Keratinocyte (primary cell): ENCODE data around the gene TMEM220. TPM values are rescaled to one million over a fixed set of nuclear protein-coding genes. Genes with fewer than 3 reads are reported as not detected.

Experiments used
- DNase-seq: peaks from one replicate; pipeline ENCODE4 v3.0.0-alpha.2; 2011; ENCODE audit warnings: low read depth, missing footprints, low spot score
- FAIRE-seq: peaks from 2 replicates; lab custom pipeline; 2011; peaks lifted over from hg19 to GRCh38; lab: Jason Lieb, UNC
- H2AFZ ChIP-seq: 2 replicates; pipeline ENCODE4 v1.6.0; 2012; ENCODE audit warnings: low read length, control low read depth, inconsistent platforms; ENCODE audit not compliant: control insufficient read depth
- H3K27ac ChIP-seq: 2 replicates; pipeline ENCODE4 v1.5.1; 2011; ENCODE audit warnings: low read length; ENCODE audit not compliant: control insufficient read depth, insufficient read depth
- H3K27me3 ChIP-seq: 3 replicates; pipeline ENCODE4 v1.6.0; 2011; ENCODE audit warnings: low read length; ENCODE audit not compliant: control insufficient read depth, insufficient read depth; ENCODE audit errors: extremely low read depth
- H3K36me3 ChIP-seq, 2 experiments: 2 replicates in 1 of 2; 3 replicates in 1 of 2; pipeline ENCODE4 v1.5.1; 2011; ENCODE audit warnings: low read length in 2 of 2, mild to moderate bottlenecking in 1 of 2; ENCODE audit not compliant: control insufficient read depth in 2 of 2, insufficient read depth in 2 of 2; ENCODE audit errors: extremely low read depth in 1 of 2
- H3K4me1 ChIP-seq: 3 replicates; pipeline ENCODE4 v1.5.1; 2011; ENCODE audit warnings: low read length; ENCODE audit not compliant: control insufficient read depth, insufficient read depth; ENCODE audit errors: extremely low read depth
- H3K4me2 ChIP-seq: 3 replicates; pipeline ENCODE4 v1.6.0; 2011; ENCODE audit warnings: low read depth, low read length; ENCODE audit not compliant: control insufficient read depth, insufficient read depth; ENCODE audit errors: extremely low read depth
- H3K4me3 ChIP-seq, 3 experiments: fragments of 200-600 bp in 1 of 3; sonication (generic) in 1 of 3; 2 replicates in 2 of 3; 3 replicates in 1 of 3; pipeline ENCODE4 v1.5.1; 2011 to 2016; ENCODE audit warnings: low read length in 3 of 3, mild to moderate bottlenecking in 3 of 3, control low read depth in 2 of 3, inconsistent platforms in 1 of 3, low read depth in 1 of 3, mixed read lengths in 1 of 3, mixed run types in 1 of 3, moderate library complexity in 1 of 3; ENCODE audit not compliant: control insufficient read depth in 2 of 3, insufficient read depth in 2 of 3; ENCODE audit errors: extremely low read depth in 1 of 3
- H3K79me2 ChIP-seq: 2 replicates; pipeline ENCODE4 v1.6.0; 2012; ENCODE audit warnings: low read length; ENCODE audit not compliant: control insufficient read depth, insufficient read depth
- H3K9ac ChIP-seq: 3 replicates; pipeline ENCODE4 v1.6.0; 2011; ENCODE audit warnings: low read length; ENCODE audit not compliant: control insufficient read depth, insufficient read depth; ENCODE audit errors: extremely low read depth
- H3K9me1 ChIP-seq: 3 replicates; pipeline ENCODE4 v1.6.0; 2011; ENCODE audit warnings: low read length; ENCODE audit not compliant: control insufficient read depth, insufficient read depth; ENCODE audit errors: extremely low read depth
- H3K9me3 ChIP-seq: 2 replicates; pipeline ENCODE4 v1.5.1; 2012; ENCODE audit warnings: low read depth, low read length; ENCODE audit not compliant: control insufficient read depth
- H4K20me1 ChIP-seq: 3 replicates; pipeline ENCODE4 v1.6.0; 2011; ENCODE audit warnings: low read length; ENCODE audit not compliant: control insufficient read depth, insufficient read depth; ENCODE audit errors: extremely low read depth
- CTCF ChIP-seq, 3 experiments: IDR thresholded peaks in 1 of 3; conservative IDR thresholded peaks in 1 of 3; optimal IDR thresholded peaks in 1 of 3; 2 replicates in 2 of 3; 3 replicates in 1 of 3; pipeline versions ENCODE3 to v1.5.1; 2011; ENCODE audit warnings: low read length in 3 of 3, mild to moderate bottlenecking in 3 of 3, moderate library complexity in 2 of 3, control low read depth in 1 of 3, inconsistent platforms in 1 of 3; ENCODE audit not compliant: insufficient read depth in 2 of 3; ENCODE audit errors: extremely low read depth in 1 of 3
- EZH2 ChIP-seq: IDR thresholded peaks from one replicate; pipeline ENCODE4 v1.6.1; 2012; ENCODE audit warnings: inconsistent platforms, mild to moderate bottlenecking, low read length, moderate library complexity
- dilution Hi-C: fragments of 300-500 bp; cut with MboI; formaldehyde crosslinking; loops from one replicate; pipeline ENCODE4 v1.7.0; 2020; ENCODE audit warnings: low sequenced_read_pairs; ENCODE audit not compliant: extremely low pct_ligation_motif_present
- polyA plus RNA-seq, 5 experiments: library from polyadenylated mRNA; depleted of rRNA in 3 of 5; stranded (reverse) in 3 of 5; stranded (forward) in 1 of 5; unstranded in 1 of 5; fragments of >200 nt; gene quantifications; 1 replicate in 1 of 5; 2 replicates in 3 of 5; 3 replicates in 1 of 5; pipeline versions ENCODE4 v1.2.1 to v1.2.3, GENCODE V29; 2011 to 2012; ENCODE audit warnings: missing spikeins in 2 of 5, low read depth in 1 of 5, low replicate concordance in 1 of 5

The TMEM220 gene
- polyA plus RNA-seq, 1 donor (not counting 4 experiments of a cell fraction or from before 2014, with no cell fraction given) = 3.3 TPM

- no peak for DNase-seq
- peaks cover 5% of the 10 kb centered on the region for H3K4me1 ChIP-seq
- no peak overlapping the region for H3K9ac ChIP-seq
- H3K4me3 ChIP-seq = no peak overlapping the region
- H3K36me3 ChIP-seq = no peaks in the 10 kb centered on the region
- H3K9me1 ChIP-seq = no peaks in the 10 kb centered on the region
- no peak overlapping the region for H2AFZ ChIP-seq
- H3K79me2 ChIP-seq = no peaks in the 10 kb centered on the region
- dilution Hi-C loops = no loop called here
- H3K9me3 ChIP-seq = no peaks in the 10 kb centered on the region
- no peaks in the 10 kb centered on the region for H4K20me1 ChIP-seq
- no peak overlapping the region for H3K27ac ChIP-seq
- TF ChIP-seq CTCF (optimal IDR thresholded peaks at IDR 0.05 in 1 of 3, IDR thresholded peaks at IDR 0.05 in 1 of 3, conservative IDR thresholded peaks at IDR 0.05 in 1 of 3; ENCODE audit: extremely low read depth in 1 of 3, insufficient read depth in 2 of 3, low read length in 3 of 3) = no peak
- no peak for TF ChIP-seq EZH2
- no peak overlapping the region for H3K4me2 ChIP-seq
- H3K27me3 ChIP-seq = no peaks in the 10 kb centered on the region
- no peak for FAIRE-seq
These were observed 3.6 kb downstream of the TMEM220 start for GRCh38 chr17:10726196-10726595.

GRCh38 chr17:10725262-10725661, 4.6 kb downstream of the TMEM220 start:
- TF ChIP-seq EZH2 = no peak
- no peak for TF ChIP-seq CTCF (optimal IDR thresholded peaks at IDR 0.05 in 1 of 3, IDR thresholded peaks at IDR 0.05 in 1 of 3, conservative IDR thresholded peaks at IDR 0.05 in 1 of 3; ENCODE audit: extremely low read depth in 1 of 3, insufficient read depth in 2 of 3, low read length in 3 of 3)
- Histone ChIP-seq H3K4me3 (no peak overlapping the region), H3K36me3 (no peaks in the 10 kb centered on the region), H3K9me1 (no peaks in the 10 kb centered on the region), H2AFZ (no peak overlapping the region), H4K20me1 (no peaks in the 10 kb centered on the region), H3K9me3 (no peaks in the 10 kb centered on the region), H3K27me3 (no peaks in the 10 kb centered on the region), H3K79me2 (no peaks in the 10 kb centered on the region), H3K4me1 (no peaks in the 10 kb centered on the region), H3K4me2 (no peak overlapping the region), H3K9ac (no peak overlapping the region), H3K27ac (no peak overlapping the region)
- DNase-seq = no peak
- FAIRE-seq = no peak
- dilution Hi-C loops = no loop called here
